HCT116 (cell line): Measurements from ENCODE around the gene UCN. TPM values are rescaled to one million over a fixed set of nuclear protein-coding genes. Genes with fewer than 3 reads are reported as not detected.
"Not testable (repeated sequence)": the region's sequence is repeated elsewhere in the genome, so short reads cannot be mapped to it uniquely, and the experiment has no call there.

ENCODE experiments used
- ATAC-seq: fragments of 200-7000 bp; cut with Tn5 transposase; 2 replicates; pipeline ENCODE4 v1.9.1; 2020; ENCODE audit warnings: mild to moderate bottlenecking, moderate library complexity
- BruUV-seq: library from RNA; stranded (reverse); fragments of 400-500 nt; replicated peaks from 2 replicates; lab custom pipeline; 2021; lab: Mats Ljungman, UMichigan
- CTCF ChIA-PET: fragments of 300-600 bp; sonication (Branson Sonifier 250); formaldehyde crosslinking; loops from one replicate; lab custom pipeline; 2021; ENCODE audit warnings: antibody characterized with exemption; lab: Charles Lee
- POLR2A ChIA-PET: fragments of 300-600, 350-600 bp; sonication (Branson Sonifier 250); formaldehyde crosslinking; loops from one replicate; lab custom pipeline; 2021; ENCODE audit warnings: antibody characterized with exemption; lab: Charles Lee
- RAD21 ChIA-PET, 2 experiments: fragments of 300-600 bp; sonication (Branson Sonifier 250); formaldehyde crosslinking; loops; one replicate each; lab custom pipeline; 2023; ENCODE audit warnings: low total read pairs in 2 of 2; ENCODE audit not compliant: uncharacterized antibody in 2 of 2, unreplicated experiment in 2 of 2, low non-redundant PET in 1 of 2; lab: Charles Lee
- DNase-seq: peaks from one replicate; pipeline ENCODE4 v3.0.0-alpha.2; 2010; ENCODE audit warnings: low read depth, low spot score
- H2AFZ ChIP-seq: fragments of 200-600 bp; shearing (Covaris generic), sonication (generic); 2 replicates; pipeline ENCODE4 v1.6.1; 2017; ENCODE audit warnings: low read depth, mixed run types, mixed read lengths, antibody characterized with exemption, low read length; ENCODE audit not compliant: poor library complexity, severe bottlenecking
- H3K27ac ChIP-seq: 2 replicates; pipeline ENCODE4 v1.5.1; 2012; ENCODE audit warnings: low read depth, low read length
- H3K27me3 ChIP-seq: fragments of 200-600 bp; sonication (generic); 2 replicates; pipeline ENCODE4 v1.6.1; 2016; ENCODE audit warnings: mixed run types, low read length, mixed read lengths; ENCODE audit not compliant: insufficient read depth
- H3K36me3 ChIP-seq, 2 experiments: fragments of 200-500 bp in 1 of 2; fragments of 200-600 bp in 1 of 2; sonication (Bioruptor generic) in 1 of 2; sonication (generic) in 1 of 2; 2 replicates each; pipeline versions ENCODE4 v1.5.1 to v1.6.1; 2014 to 2016; ENCODE audit warnings: low read length in 2 of 2, inconsistent platforms in 1 of 2, mixed read lengths in 1 of 2, mixed run types in 1 of 2; ENCODE audit not compliant: insufficient read depth in 2 of 2, control insufficient read depth in 1 of 2
- H3K4me1 ChIP-seq, 2 experiments: fragments of 200-600 bp in 1 of 2; sonication (generic) in 1 of 2; 2 replicates each; pipeline versions ENCODE4 v1.5.1 to v1.6.1; 2012 to 2017; ENCODE audit warnings: low read length in 2 of 2, inconsistent platforms in 1 of 2, mild to moderate bottlenecking in 1 of 2, mixed read lengths in 1 of 2, mixed run types in 1 of 2, moderate library complexity in 1 of 2; ENCODE audit not compliant: insufficient read depth in 2 of 2, control insufficient read depth in 1 of 2
- H3K4me2 ChIP-seq: fragments of 200-600 bp; sonication (generic); 2 replicates; pipeline ENCODE4 v1.6.1; 2017; ENCODE audit warnings: mixed run types, low read length, mixed read lengths
- H3K4me3 ChIP-seq, 2 experiments: fragments of 200-600 bp in 1 of 2; sonication (generic) in 1 of 2; replicated peaks in 1 of 2; 2 replicates each; pipeline ENCODE4 v1.5.1; 2011 to 2016; ENCODE audit warnings: low read length in 2 of 2, control low read depth in 1 of 2, low read depth in 1 of 2, mild to moderate bottlenecking in 1 of 2, mixed read lengths in 1 of 2, mixed run types in 1 of 2
- H3K79me2 ChIP-seq: fragments of 200-600 bp; sonication (generic); 2 replicates; pipeline ENCODE4 v1.6.1; 2017; ENCODE audit warnings: mild to moderate bottlenecking, mixed run types, low read length, moderate library complexity, mixed read lengths; ENCODE audit not compliant: insufficient read depth
- H3K9ac ChIP-seq: fragments of 200-600 bp; sonication (generic); 2 replicates; pipeline ENCODE4 v1.6.1; 2016; ENCODE audit warnings: low read length, mixed read lengths
- H3K9me2 ChIP-seq: fragments of 200-600 bp; sonication (generic), shearing (Covaris generic); 2 replicates; pipeline ENCODE4 v1.6.1; 2017; ENCODE audit warnings: mixed run types, mild to moderate bottlenecking, moderate library complexity; ENCODE audit not compliant: insufficient read depth
- H3K9me3 ChIP-seq, 2 experiments: fragments of 200-500 bp in 1 of 2; fragments of 200-600 bp in 1 of 2; sonication (Bioruptor generic) in 1 of 2; sonication (generic) in 1 of 2; 2 replicates each; pipeline ENCODE4 v1.6.1; 2014 to 2017; ENCODE audit warnings: low read length in 2 of 2, mixed read lengths in 2 of 2, inconsistent platforms in 1 of 2, low read depth in 1 of 2, mild to moderate bottlenecking in 1 of 2, mixed run types in 1 of 2, moderate library complexity in 1 of 2; ENCODE audit not compliant: control insufficient read depth in 1 of 2, insufficient read depth in 1 of 2
- H4K20me1 ChIP-seq: fragments of 200-600 bp; sonication (generic), shearing (Covaris generic); 2 replicates; pipeline ENCODE4 v1.6.1; 2017; ENCODE audit warnings: mixed run types, mild to moderate bottlenecking, moderate library complexity; ENCODE audit not compliant: insufficient read depth
- ATF3 ChIP-seq: IDR thresholded peaks from 2 replicates; pipeline ENCODE4 v1.6.1; 2012
- CBX3 ChIP-seq: IDR thresholded peaks from 2 replicates; pipeline ENCODE4 v1.6.1; 2012; ENCODE audit warnings: low read depth
- CTCF ChIP-seq, 3 experiments: fragments of 200-600 bp in 1 of 3; sonication (generic) in 1 of 3; IDR thresholded peaks in 2 of 3; conservative IDR thresholded peaks in 1 of 3; 2 replicates each; pipeline ENCODE4 v1.5.1; 2012 to 2017; ENCODE audit warnings: low read depth in 2 of 3, low read length in 2 of 3, antibody characterized with exemption in 1 of 3, borderline replicate concordance in 1 of 3, control low read depth in 1 of 3, mild to moderate bottlenecking in 1 of 3, mixed read lengths in 1 of 3, mixed run types in 1 of 3, moderate library complexity in 1 of 3; ENCODE audit not compliant: insufficient read depth in 1 of 3
- ELF1 ChIP-seq: IDR thresholded peaks from 2 replicates; pipeline ENCODE4 v1.6.1; 2012; ENCODE audit warnings: low read depth, borderline replicate concordance
- EZH2 ChIP-seq: fragments of 200-600 bp; sonication (generic); IDR thresholded peaks from 2 replicates; pipeline ENCODE4 v1.6.1; 2017; ENCODE audit warnings: antibody characterized with exemption, mixed run types
- FOSL1 ChIP-seq: IDR thresholded peaks from 2 replicates; pipeline ENCODE4 v1.6.1; 2012; ENCODE audit warnings: low read depth
- MAX ChIP-seq: IDR thresholded peaks from 2 replicates; pipeline ENCODE4 v1.6.1; 2012
- POLR2AphosphoS5 ChIP-seq: IDR thresholded peaks from 2 replicates; pipeline ENCODE4 v1.6.1; 2011; ENCODE audit warnings: mild to moderate bottlenecking, low read depth, low read length, moderate library complexity
- RAD21 ChIP-seq: IDR thresholded peaks from 2 replicates; pipeline ENCODE4 v1.6.1; 2012; ENCODE audit warnings: low read depth, mild to moderate bottlenecking
- REST ChIP-seq: IDR thresholded peaks from 2 replicates; pipeline ENCODE4 v1.6.1; 2012; ENCODE audit warnings: low read depth
- SIN3A ChIP-seq: IDR thresholded peaks from 2 replicates; pipeline ENCODE4 v1.6.1; 2012; ENCODE audit warnings: low read depth
- SRF ChIP-seq: IDR thresholded peaks from 2 replicates; pipeline ENCODE4 v1.6.1; 2012; ENCODE audit warnings: low read depth
- YY1 ChIP-seq: IDR thresholded peaks from 2 replicates; pipeline ENCODE4 v1.6.1; 2011; ENCODE audit warnings: low read length, low read depth, moderate library complexity, mild to moderate bottlenecking; ENCODE audit not compliant: insufficient replicate concordance; ENCODE audit errors: extremely low read depth
- ZFX ChIP-seq: fragments of 450-650 bp; IDR thresholded peaks from 2 replicates; pipeline ENCODE4 v1.6.1; 2017
- ZNF274 ChIP-seq: fragments of 200-500 bp; sonication (Bioruptor generic); IDR thresholded peaks from 2 replicates; pipeline ENCODE4 v1.6.1; 2014; ENCODE audit warnings: mild to moderate bottlenecking, low read depth, low read length, inconsistent platforms
- intact Hi-C: fragments of 100-400 bp; cut with micrococcal nuclease; formaldehyde crosslinking; loops from 2 replicates; pipeline ENCODE4 v1.10.0; 2022
- total RNA-seq: library from RNA; stranded (reverse); gene quantifications from one replicate; pipeline ENCODE4 v1.2.1, GENCODE V29; 2021; ENCODE audit not compliant: unreplicated experiment

UCN gene
- total RNA-seq, 1 experiment from 2014 or later: 8.0 TPM

GRCh38 chr2:27353762-27354596 is 45.7 kb upstream of the UCN start:
- Histone ChIP-seq H3K27ac (no peak overlapping the region), H2AFZ (no peak overlapping the region), H3K79me2 (peaks cover 92% of the 10 kb centered on the region), H3K4me1 (peaks cover 12 to 28% of the 10 kb centered on the region in 2 experiments), H3K4me2 (peak overlapping the region; percentile 10; the same call in 1 of the 2 replicates), H3K4me3 (no peak overlapping the region), H3K36me3 (no peaks in the 10 kb centered on the region), H3K9ac (no peak overlapping the region), H3K27me3 (no peaks in the 10 kb centered on the region), H3K9me2 (no peaks in the 10 kb centered on the region), H3K9me3 (no peaks in the 10 kb centered on the region), H4K20me1 (no peaks in the 10 kb centered on the region)
- no peak for DNase-seq
- TF ChIP-seq SRF: no peak
- no peak for TF ChIP-seq RAD21
- no peak for TF ChIP-seq YY1
- no peak for TF ChIP-seq EZH2
- TF ChIP-seq ZNF274: no peak
- TF ChIP-seq SIN3A: no peak
- TF ChIP-seq POLR2AphosphoS5: no peak
- TF ChIP-seq ELF1: no peak
- no peak for TF ChIP-seq ZFX
- TF ChIP-seq FOSL1: no peak
- no peak for TF ChIP-seq REST
- TF ChIP-seq MAX: no peak
- TF ChIP-seq CBX3: no peak
- TF ChIP-seq CTCF (IDR thresholded peaks at IDR 0.05 in 2 of 3, conservative IDR thresholded peaks at IDR 0.05 in 1 of 3; ENCODE audit: borderline replicate concordance in 1 of 3, insufficient read depth in 1 of 3, low read depth in 2 of 3, low read length in 2 of 3): no peak
- no peak for TF ChIP-seq ATF3
- no TSS peak for BruUV-seq
- ChIA-PET RAD21 (no interaction called here), CTCF (no interaction called here), POLR2A (no interaction called here)
- intact Hi-C loops: no loop called here
- ATAC-seq: no peak

- H3K27me3 ChIP-seq, H3K36me3 ChIP-seq, CTCF ChIA-PET, H2AFZ ChIP-seq, H3K9me3 ChIP-seq, intact Hi-C loops, RAD21 ChIA-PET, BruUV-seq, H3K9ac ChIP-seq, H3K4me3 ChIP-seq, H3K27ac ChIP-seq, DNase-seq, ATAC-seq, H3K9me2 ChIP-seq, POLR2A ChIA-PET, H4K20me1 ChIP-seq, H3K4me2 ChIP-seq: not testable (repeated sequence)
- Histone ChIP-seq H3K4me1 (peaks cover 11 to 27% of the 10 kb centered on the region in 2 experiments), H3K79me2 (peaks cover 92% of the 10 kb centered on the region)
Observed at GRCh38 chr2:27353386-27353761, 45.1 kb upstream of the UCN start.
